ENCODE data around the gene ADGRL3.

Gene ADGRL3

DNA sequence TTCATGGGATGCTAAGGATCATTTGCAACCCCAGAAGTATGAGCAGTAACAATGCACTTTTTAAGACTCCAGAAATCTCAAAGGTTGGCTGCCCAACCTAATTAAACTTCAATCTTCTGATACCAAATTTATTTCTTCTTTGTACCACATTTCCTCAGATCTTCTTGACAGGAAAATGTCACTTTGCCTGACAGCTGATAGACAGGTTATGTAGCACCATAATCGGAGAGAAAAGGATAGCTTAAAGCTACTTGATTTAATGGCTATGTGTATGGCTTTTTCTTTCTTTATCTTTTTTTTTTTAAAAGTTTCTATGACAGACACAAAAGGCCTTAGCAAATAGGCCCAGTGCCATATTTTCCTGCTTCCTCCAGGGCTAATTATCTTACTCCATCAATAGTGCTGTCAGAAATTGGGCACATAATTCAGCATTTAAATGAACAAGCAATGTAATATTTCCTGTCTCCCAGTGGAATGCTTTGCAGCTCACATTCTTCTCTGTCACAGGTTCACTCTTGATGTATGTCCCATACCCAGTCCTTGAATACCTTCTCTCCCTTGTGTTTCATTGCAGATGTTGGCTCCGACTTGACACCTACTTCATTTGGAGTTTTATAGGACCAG is 795.7 kb downstream of the ADGRL3 start:
- Histone ChIP-seq H3K36me3 (ENCODE audit: control insufficient read depth in 1 of 2, insufficient read depth in 2 of 2, low read length in 2 of 2) (no peaks in the 10 kb centered on the region), H3K9ac (ENCODE audit: low read depth in 1 of 2, low read length in 2 of 2) (no peak overlapping the region), H3K9me3 (ENCODE audit: control insufficient read depth in 1 of 2, low read length in 2 of 2) (no peaks in the 10 kb centered on the region)

DNA sequence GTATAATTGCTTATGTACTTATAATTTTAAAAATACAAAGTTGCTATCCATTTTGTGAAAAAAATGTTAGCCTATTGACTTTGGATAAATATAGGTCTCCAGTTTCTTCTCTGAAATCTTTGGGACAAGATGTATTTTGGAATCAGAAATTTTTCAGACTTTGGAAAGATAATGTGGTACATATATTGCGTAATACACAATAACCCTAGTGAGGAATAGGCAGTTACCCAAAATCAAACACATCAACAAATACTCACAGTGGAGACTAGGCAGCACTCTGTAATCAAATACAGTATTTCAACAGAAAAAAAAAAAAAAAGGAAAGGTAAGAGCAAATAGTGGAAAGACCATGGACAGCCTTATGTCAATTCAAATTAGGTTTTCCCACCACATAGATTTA is 796.8 kb downstream of the ADGRL3 start:
- Histone ChIP-seq H3K4me3 (ENCODE audit: low read depth in 1 of 2, low read length in 2 of 2) (no peak overlapping the region), H3K9ac (ENCODE audit: low read depth in 1 of 2, low read length in 2 of 2) (no peak overlapping the region), H3K4me1 (ENCODE audit: control insufficient read depth in 1 of 2, insufficient read depth in 2 of 2, low read length in 2 of 2) (no peaks in the 10 kb centered on the region), H3K27ac (ENCODE audit: low read depth, low read length) (no peak overlapping the region), H3K36me3 (ENCODE audit: control insufficient read depth in 1 of 2, insufficient read depth in 2 of 2, low read length in 2 of 2) (no peaks in the 10 kb centered on the region), H3K27me3 (ENCODE audit: control insufficient read depth in 1 of 2, insufficient read depth in 2 of 2, low read length in 2 of 2) (no peaks in the 10 kb centered on the region), H3K9me3 (ENCODE audit: control insufficient read depth in 1 of 2, low read length in 2 of 2) (no peaks in the 10 kb centered on the region)

More for the DNA sequence above, 795.7 kb downstream of the ADGRL3 start:
- Histone ChIP-seq H3K27ac (ENCODE audit: low read depth, low read length) (no peak overlapping the region), H3K4me3 (ENCODE audit: low read depth in 1 of 2, low read length in 2 of 2) (no peak overlapping the region), H3K4me1 (ENCODE audit: control insufficient read depth in 1 of 2, insufficient read depth in 2 of 2, low read length in 2 of 2) (no peaks in the 10 kb centered on the region), H3K27me3 (ENCODE audit: control insufficient read depth in 1 of 2, insufficient read depth in 2 of 2, low read length in 2 of 2) (no peaks in the 10 kb centered on the region)

DNA sequence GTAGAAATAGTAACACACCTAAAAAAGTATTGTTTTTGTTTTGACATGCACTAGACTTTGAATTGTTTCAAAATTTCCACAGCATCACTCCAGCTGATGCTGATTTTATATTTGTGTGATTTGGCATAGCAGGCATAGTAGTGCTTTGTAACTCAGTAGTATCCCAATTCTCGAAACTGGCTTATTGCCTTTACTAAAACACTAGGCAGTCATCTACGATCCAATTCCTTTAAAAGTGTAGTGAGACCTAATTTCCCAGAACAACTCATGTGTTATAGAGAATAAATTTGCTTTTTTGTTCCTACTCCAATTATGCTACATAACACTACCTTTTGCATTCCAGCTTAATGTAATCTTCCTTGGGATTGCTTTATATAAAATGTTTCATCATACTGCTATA is 797.7 kb downstream of the ADGRL3 start:
- Histone ChIP-seq H3K27ac (ENCODE audit: low read depth, low read length) (no peak overlapping the region), H3K36me3 (ENCODE audit: control insufficient read depth in 1 of 2, insufficient read depth in 2 of 2, low read length in 2 of 2) (no peaks in the 10 kb centered on the region), H3K4me3 (ENCODE audit: low read depth in 1 of 2, low read length in 2 of 2) (no peak overlapping the region), H3K9ac (ENCODE audit: low read depth in 1 of 2, low read length in 2 of 2) (no peak overlapping the region), H3K27me3 (ENCODE audit: control insufficient read depth in 1 of 2, insufficient read depth in 2 of 2, low read length in 2 of 2) (no peaks in the 10 kb centered on the region), H3K4me1 (ENCODE audit: control insufficient read depth in 1 of 2, insufficient read depth in 2 of 2, low read length in 2 of 2) (no peaks in the 10 kb centered on the region), H3K9me3 (ENCODE audit: control insufficient read depth in 1 of 2, low read length in 2 of 2) (no peaks in the 10 kb centered on the region)

DNA sequence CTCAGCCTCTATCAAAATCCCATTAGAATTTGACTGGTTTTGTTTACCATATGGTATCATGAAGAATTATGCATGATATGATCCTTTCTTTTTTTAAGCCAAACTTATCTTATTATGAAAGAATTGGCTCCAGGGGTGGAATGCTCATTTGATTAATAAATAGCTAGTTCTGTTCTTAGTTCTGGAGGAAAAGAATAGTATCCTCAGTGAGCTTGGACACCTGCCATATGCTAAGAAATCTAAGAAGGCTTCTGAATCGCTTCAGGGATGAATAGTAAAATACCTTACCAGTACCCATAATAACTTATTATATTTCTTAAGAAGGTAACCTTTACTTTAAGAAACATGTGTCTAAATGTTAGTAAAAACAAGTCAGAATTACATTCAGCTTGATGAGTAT is 803.6 kb downstream of the ADGRL3 start:
- Histone ChIP-seq H3K4me1 (ENCODE audit: control insufficient read depth in 1 of 2, insufficient read depth in 2 of 2, low read length in 2 of 2) (no peaks in the 10 kb centered on the region), H3K9me3 (ENCODE audit: control insufficient read depth in 1 of 2, low read length in 2 of 2) (no peaks in the 10 kb centered on the region), H3K36me3 (ENCODE audit: control insufficient read depth in 1 of 2, insufficient read depth in 2 of 2, low read length in 2 of 2) (no peaks in the 10 kb centered on the region), H3K9ac (ENCODE audit: low read depth in 1 of 2, low read length in 2 of 2) (no peak overlapping the region), H3K27ac (ENCODE audit: low read depth, low read length) (no peak overlapping the region), H3K27me3 (ENCODE audit: control insufficient read depth in 1 of 2, insufficient read depth in 2 of 2, low read length in 2 of 2) (no peaks in the 10 kb centered on the region), H3K4me3 (ENCODE audit: low read depth in 1 of 2, low read length in 2 of 2) (no peak overlapping the region)

DNA sequence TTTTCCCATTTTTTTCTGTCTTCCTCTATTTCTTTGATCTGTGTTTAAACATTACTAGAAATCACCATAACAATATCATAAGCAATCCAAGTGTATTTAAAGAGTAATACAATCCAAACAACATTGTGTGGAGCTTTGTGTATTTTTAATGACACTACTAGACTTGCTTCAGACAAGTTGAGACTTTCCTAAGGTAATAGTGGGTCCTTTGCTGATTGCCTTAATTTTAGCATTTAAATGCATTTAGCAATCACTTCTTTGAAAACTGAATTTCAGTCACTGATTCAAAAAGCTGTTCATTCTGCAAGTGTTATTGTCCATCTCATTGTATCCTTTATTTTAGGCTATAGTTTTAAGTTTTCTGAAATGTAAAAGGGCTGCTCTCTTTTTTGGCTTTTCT is 804.8 kb downstream of the ADGRL3 start:
- Histone ChIP-seq H3K27me3 (ENCODE audit: control insufficient read depth in 1 of 2, insufficient read depth in 2 of 2, low read length in 2 of 2) (no peaks in the 10 kb centered on the region), H3K27ac (ENCODE audit: low read depth, low read length) (no peak overlapping the region), H3K9ac (ENCODE audit: low read depth in 1 of 2, low read length in 2 of 2) (no peak overlapping the region), H3K36me3 (ENCODE audit: control insufficient read depth in 1 of 2, insufficient read depth in 2 of 2, low read length in 2 of 2) (no peaks in the 10 kb centered on the region), H3K4me1 (ENCODE audit: control insufficient read depth in 1 of 2, insufficient read depth in 2 of 2, low read length in 2 of 2) (no peaks in the 10 kb centered on the region), H3K4me3 (ENCODE audit: low read depth in 1 of 2, low read length in 2 of 2) (no peak overlapping the region), H3K9me3 (ENCODE audit: control insufficient read depth in 1 of 2, low read length in 2 of 2) (no peaks in the 10 kb centered on the region)

DNA sequence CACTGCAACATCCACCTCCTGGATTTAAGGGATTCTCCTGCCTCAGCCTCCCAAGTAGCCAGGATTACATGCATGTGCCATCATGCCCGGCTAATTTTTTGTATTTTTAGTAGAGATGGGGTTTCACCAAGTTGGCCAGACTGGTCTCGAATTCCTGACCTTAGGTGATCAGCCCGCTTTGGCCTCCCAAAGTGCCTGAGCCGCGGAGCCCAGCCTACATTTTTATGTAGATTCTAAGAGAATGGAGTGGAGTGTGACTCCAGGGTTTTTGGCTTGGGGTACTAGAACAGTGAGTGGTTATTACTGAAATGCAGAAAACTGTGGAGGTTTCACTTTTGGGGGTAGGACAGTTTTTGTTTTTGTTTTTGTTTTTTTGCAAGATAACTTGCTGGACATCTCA is 806.0 kb downstream of the ADGRL3 start:
- Histone ChIP-seq H3K27ac (ENCODE audit: low read depth, low read length) (no peak overlapping the region), H3K36me3 (ENCODE audit: control insufficient read depth in 1 of 2, insufficient read depth in 2 of 2, low read length in 2 of 2) (no peaks in the 10 kb centered on the region), H3K27me3 (ENCODE audit: control insufficient read depth in 1 of 2, insufficient read depth in 2 of 2, low read length in 2 of 2) (no peaks in the 10 kb centered on the region), H3K4me3 (ENCODE audit: low read depth in 1 of 2, low read length in 2 of 2) (no peak overlapping the region), H3K9me3 (ENCODE audit: control insufficient read depth in 1 of 2, low read length in 2 of 2) (no peaks in the 10 kb centered on the region), H3K4me1 (ENCODE audit: control insufficient read depth in 1 of 2, insufficient read depth in 2 of 2, low read length in 2 of 2) (no peaks in the 10 kb centered on the region), H3K9ac (ENCODE audit: low read depth in 1 of 2, low read length in 2 of 2) (no peak overlapping the region)

DNA sequence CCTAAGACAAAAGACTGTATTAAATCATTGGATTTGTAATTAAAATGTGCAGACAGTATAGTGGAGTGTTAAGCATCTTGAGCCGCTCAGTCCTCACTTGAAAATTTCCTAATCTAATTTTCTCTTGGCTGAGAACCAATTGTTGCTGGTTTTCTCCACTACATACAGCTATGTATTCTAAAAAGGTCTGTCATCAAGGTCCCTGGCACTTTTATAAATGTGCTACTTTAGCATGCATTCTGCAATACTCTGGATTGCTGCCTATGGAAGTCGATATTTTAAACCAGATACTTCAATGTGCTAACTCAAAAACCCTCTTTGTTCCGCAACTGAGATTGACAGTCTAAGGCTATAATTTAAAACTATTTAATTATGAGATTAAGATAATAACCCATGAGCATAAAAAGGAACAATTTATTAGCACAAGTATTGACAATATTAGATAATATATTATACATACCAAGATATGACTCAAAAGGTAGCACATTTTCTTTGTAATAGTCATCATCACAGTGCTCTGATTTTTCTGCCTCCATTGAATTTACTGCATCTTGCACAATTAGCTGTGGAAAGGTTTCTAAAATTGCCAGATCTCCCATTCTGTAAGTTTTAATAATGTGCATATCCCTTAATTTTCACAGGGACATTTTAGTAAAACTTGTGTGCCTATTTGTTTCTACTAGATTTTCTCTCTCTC is 815.1 kb downstream of the ADGRL3 start:
- Histone ChIP-seq H3K27ac (ENCODE audit: low read depth, low read length) (no peak overlapping the region), H3K4me1 (ENCODE audit: control insufficient read depth in 1 of 2, insufficient read depth in 2 of 2, low read length in 2 of 2) (no peaks in the 10 kb centered on the region), H3K9ac (ENCODE audit: low read depth in 1 of 2, low read length in 2 of 2) (no peak overlapping the region), H3K9me3 (ENCODE audit: control insufficient read depth in 1 of 2, low read length in 2 of 2) (no peaks in the 10 kb centered on the region), H3K4me3 (ENCODE audit: low read depth in 1 of 2, low read length in 2 of 2) (no peak overlapping the region), H3K36me3 (ENCODE audit: control insufficient read depth in 1 of 2, insufficient read depth in 2 of 2, low read length in 2 of 2) (no peaks in the 10 kb centered on the region), H3K27me3 (ENCODE audit: control insufficient read depth in 1 of 2, insufficient read depth in 2 of 2, low read length in 2 of 2) (no peaks in the 10 kb centered on the region)

DNA sequence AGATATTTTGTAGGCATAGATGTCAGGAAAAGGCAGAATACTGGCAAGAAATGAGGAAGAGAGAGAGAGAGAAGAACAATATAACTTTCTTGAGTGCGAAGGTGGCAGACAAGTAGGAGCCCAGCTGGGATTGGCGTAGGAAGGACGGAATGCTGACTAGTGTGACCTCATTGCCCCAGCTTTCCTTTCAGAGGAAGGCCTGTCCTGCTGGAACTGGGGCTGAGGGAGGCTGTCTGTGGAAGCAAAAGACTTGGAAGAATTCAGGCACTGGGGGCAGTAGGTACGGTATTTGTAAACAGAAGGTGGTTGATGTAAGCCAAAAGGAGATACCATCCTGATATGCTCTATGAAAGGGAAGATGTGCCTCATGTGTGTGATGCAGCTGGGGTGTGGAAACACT is 818.4 kb downstream of the ADGRL3 start:
- no peaks in the 10 kb centered on the region for H3K27me3 ChIP-seq (ENCODE audit: control insufficient read depth in 1 of 2, insufficient read depth in 2 of 2, low read length in 2 of 2)
- no peaks in the 10 kb centered on the region for H3K9me3 ChIP-seq (ENCODE audit: control insufficient read depth in 1 of 2, low read length in 2 of 2)
- H3K4me3 ChIP-seq (ENCODE audit: low read depth in 1 of 2, low read length in 2 of 2), result no peak overlapping the region
- no peak overlapping the region for H3K9ac ChIP-seq (ENCODE audit: low read depth in 1 of 2, low read length in 2 of 2)
- no peaks in the 10 kb centered on the region for H3K36me3 ChIP-seq (ENCODE audit: control insufficient read depth in 1 of 2, insufficient read depth in 2 of 2, low read length in 2 of 2)
- H3K27ac ChIP-seq (ENCODE audit: low read depth, low read length), result no peak overlapping the region
- no peaks in the 10 kb centered on the region for H3K4me1 ChIP-seq (ENCODE audit: control insufficient read depth in 1 of 2, insufficient read depth in 2 of 2, low read length in 2 of 2)

DNA sequence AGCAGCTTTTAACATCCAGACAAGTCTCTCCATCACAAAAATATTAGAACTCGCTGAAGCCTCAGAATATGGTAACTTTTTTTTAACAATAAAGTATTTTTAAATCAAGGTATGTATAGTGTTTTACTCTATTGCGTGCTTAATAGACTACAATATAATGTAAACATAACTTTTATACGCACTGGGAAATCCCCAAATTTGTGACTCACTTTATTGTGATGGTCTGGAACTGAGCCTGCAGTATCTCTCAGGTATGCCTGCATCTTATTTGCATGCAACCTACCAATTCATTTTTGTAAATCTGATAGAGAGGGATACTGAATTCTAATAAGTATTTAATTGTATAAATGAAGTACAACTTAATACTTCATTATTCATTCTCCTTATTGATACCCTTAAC is 823.5 kb downstream of the ADGRL3 start:
- Histone ChIP-seq H3K27me3 (ENCODE audit: control insufficient read depth in 1 of 2, insufficient read depth in 2 of 2, low read length in 2 of 2) (no peaks in the 10 kb centered on the region), H3K36me3 (ENCODE audit: control insufficient read depth in 1 of 2, insufficient read depth in 2 of 2, low read length in 2 of 2) (no peaks in the 10 kb centered on the region), H3K4me1 (ENCODE audit: control insufficient read depth in 1 of 2, insufficient read depth in 2 of 2, low read length in 2 of 2) (no peaks in the 10 kb centered on the region), H3K27ac (ENCODE audit: low read depth, low read length) (no peak overlapping the region), H3K9me3 (ENCODE audit: control insufficient read depth in 1 of 2, low read length in 2 of 2) (no peaks in the 10 kb centered on the region), H3K9ac (ENCODE audit: low read depth in 1 of 2, low read length in 2 of 2) (no peak overlapping the region), H3K4me3 (ENCODE audit: low read depth in 1 of 2, low read length in 2 of 2) (no peak overlapping the region)

DNA sequence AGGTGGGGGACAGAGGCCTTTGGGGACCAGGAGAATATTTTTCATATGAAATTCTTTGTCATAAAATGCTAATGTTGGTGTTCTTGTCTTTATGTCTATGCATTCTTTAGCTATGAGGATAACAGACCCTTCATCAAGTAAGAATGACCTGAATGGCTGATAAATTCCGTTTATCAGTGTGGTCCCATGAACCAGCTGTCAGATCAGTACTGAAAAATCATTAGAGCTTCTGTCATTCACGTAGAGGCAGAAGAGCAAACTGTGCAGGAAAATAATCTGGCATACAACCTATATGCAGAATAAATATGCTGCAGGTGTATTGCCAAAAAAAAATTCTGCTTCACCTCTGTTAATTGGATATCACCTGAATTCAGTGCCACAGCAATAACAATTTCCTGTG is 828.6 kb downstream of the ADGRL3 start:
- Histone ChIP-seq H3K27ac (ENCODE audit: low read depth, low read length) (no peak overlapping the region), H3K4me3 (ENCODE audit: low read depth in 1 of 2, low read length in 2 of 2) (no peak overlapping the region), H3K9me3 (ENCODE audit: control insufficient read depth in 1 of 2, low read length in 2 of 2) (no peaks in the 10 kb centered on the region), H3K9ac (ENCODE audit: low read depth in 1 of 2, low read length in 2 of 2) (no peak overlapping the region), H3K36me3 (ENCODE audit: control insufficient read depth in 1 of 2, insufficient read depth in 2 of 2, low read length in 2 of 2) (no peaks in the 10 kb centered on the region), H3K4me1 (ENCODE audit: control insufficient read depth in 1 of 2, insufficient read depth in 2 of 2, low read length in 2 of 2) (no peaks in the 10 kb centered on the region), H3K27me3 (ENCODE audit: control insufficient read depth in 1 of 2, insufficient read depth in 2 of 2, low read length in 2 of 2) (no peaks in the 10 kb centered on the region)
